Cerebellar cortex (tissue), 1 donor: Measurements from ENCODE around the gene ZNF24.

Source experiments
- DNase-seq: peaks from one replicate; pipeline ENCODE4 v3.0.0-alpha.2; 2015; ENCODE audit warnings: low spot score

ZNF24 gene

DNA sequence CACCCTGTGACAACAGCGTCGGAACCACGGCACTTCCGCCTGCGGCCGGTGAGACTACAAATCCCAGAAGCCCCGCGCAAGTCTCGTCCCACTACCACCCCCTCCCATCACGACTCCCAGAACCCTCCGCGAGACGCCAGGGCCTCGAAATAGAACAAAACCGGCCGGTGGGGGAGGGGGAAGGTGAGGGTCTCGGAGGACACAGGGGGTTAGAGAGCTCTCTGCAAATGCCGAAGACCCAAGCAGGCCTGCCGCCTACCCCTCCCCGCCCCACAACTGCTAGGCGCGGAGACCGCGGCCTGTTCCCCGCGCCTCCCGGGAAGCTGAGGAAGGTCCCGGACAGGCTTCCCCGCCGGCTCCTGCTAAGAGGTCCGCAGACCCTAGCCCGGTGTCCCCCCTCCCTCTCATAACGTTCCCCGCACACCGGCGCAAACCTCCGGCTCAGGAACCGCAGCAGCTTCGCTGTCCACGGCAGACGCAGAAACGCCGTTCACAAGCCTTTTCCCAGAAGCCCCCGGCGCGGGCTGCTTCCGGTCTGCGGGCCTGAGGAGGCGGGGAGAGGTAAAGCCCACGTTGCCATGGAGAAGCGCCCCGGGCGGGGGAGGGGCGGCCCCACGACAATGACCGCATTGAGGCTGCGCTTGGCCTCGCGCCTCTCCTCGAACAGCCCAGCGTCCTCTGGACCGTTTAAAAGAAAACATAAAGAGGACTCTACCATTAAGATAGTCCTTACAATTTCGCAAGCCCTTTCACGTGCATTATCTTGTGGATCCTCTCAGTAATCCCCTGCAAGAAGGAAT lies at the start of gene ZNF24:
TSS of gene ZNF24 (minus strand) at position 485 of the 800 bp plus-strand sequence. CDS start 3,770 bp downstream, outside the sequence.
- peak; percentile 96 for DNase-seq

DNA sequence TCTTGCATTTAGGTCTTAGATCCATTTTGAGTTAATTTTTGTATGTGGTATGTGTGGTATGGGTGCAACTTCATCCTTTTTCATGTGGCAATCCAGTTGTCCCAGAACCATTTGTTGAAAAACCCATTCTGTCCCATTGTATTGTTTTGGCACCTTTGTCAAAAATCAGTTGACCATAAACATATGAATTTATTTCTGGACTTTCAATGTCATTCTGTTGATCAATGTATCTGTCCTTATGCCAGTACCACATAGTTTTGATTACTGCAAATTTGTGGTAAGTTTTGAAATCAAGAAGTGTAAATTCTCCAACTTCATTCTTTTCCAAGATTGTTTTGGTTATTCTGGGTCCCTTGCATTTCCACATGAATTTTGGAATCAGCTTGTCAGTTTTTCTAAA lies 49.5 kb upstream of the ZNF24 start:
- no peak for DNase-seq

DNA sequence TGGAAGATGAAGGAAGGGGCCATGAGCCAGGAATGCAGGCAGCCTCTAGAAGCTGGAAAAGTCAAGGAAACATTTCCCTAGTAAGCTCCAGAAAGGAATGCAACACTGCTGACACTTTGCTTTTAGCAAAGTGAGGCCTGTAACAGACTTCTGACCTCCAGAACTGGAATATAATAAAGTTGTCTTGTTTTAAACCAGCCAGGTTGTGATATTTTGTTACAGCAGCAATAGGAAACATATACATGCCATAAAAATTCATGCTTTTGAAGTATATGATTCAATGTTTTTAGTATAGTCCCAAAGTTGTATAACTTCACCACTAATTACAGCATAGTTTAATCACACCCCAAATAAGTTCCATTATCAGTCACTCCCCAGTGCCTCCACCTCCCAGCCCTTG lies 48.2 kb upstream of the ZNF24 start:
- no peak for DNase-seq

DNA sequence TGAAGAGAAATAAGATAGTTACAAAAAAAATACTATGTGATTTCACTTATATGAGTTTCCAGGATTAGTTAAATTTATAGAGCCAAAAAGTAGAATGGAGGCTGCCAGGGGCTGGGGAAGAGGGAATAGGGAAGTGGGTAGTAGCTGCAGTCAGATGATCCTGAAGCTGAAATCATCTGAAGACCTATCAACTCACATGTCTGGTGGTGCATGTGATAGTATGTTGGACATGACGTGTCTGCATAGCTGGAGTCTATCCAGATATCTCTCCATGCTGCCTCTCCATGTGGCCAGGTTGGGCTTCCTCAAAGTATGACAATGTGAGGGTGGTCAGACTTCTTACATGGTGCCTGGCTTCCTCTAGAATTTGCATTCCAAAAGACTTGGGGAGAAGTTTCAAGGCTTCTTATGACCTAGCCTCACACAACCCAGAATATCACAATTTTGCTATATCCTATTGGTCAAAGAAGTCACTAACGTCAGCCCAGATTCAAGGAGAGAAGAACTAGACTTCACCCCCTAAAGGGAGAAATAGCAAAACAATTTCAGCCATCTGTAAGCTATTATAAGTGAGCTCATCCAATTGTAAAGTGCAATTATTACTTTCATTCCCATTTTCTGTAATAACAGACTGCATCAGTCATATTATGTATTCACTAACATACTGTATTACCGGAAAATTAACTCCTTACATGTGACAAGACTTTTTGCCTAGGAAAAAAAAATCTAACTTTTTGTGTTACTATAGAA lies 46.9 kb upstream of the ZNF24 start:
- no peak for DNase-seq

DNA sequence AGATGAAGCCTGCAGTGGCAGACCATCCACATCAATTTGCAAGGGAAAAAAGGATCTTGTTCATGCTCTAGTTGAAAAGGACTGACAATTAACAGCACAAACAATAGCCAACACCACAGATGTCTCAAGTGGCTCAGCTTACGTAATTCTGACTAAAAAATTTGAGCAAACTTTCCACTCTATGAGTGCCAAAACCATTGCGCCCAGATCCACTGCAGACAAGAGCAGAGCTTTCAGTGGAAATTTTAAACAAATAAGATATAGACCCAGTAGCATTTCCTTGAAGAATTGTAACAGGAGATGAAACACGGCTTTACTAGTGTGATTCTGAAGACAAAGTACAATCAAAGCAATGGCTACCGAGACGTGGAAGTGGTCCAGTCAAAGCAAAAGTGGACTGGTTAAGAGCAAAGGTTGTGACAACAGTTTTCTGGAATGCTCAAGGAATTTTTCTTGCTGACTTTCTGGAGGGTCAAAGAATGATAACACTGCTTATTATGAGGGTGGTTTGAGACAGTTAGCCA lies 44.9 kb upstream of the ZNF24 start:
- DNase-seq: no peak

DNA sequence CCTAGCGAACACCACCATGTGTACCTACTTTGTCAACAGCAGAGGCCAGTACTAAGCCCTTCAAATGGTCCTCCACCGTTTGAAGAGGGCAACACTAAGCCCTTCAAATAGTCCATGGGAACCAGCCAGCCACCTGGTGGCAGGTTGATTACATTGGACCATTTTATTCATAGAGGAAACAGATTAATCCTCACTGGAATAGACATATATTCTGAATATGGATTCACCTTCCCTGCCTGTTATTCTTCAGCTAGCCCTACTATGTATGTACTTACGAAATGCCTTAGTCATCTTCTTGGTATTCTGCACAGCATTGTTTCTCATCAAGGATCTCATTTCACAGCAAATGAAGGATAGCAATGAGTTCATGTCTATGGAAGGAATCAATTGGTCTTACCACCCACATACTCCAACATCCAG lies 42.9 kb upstream of the ZNF24 start:
- DNase-seq: peak; percentile 18

DNA sequence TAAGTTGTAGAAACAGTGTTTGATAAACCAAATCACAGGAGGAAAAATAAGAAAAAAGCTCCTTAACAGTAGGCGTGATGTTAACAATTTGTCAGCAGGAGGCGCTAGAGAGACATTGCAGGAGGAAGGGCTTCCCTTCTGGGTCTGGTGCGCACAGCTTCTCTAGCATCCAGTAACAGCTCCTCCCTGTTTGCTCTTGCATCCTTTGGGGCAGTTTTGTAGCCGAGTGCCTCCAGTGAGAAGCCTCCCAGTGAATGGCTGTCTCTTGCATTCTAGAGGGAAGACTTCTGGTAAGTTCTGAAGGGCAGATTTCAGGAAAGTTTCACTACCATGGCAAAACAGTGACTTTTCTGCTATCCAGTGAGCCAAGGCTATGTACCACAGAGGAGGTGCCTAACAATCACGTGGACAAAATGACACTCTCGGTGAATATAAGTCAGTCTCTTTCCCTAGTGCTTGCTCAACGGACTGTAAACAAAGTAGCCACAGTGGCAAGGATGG lies 42.4 kb upstream of the ZNF24 start:
- DNase-seq: peak; percentile 75

DNA sequence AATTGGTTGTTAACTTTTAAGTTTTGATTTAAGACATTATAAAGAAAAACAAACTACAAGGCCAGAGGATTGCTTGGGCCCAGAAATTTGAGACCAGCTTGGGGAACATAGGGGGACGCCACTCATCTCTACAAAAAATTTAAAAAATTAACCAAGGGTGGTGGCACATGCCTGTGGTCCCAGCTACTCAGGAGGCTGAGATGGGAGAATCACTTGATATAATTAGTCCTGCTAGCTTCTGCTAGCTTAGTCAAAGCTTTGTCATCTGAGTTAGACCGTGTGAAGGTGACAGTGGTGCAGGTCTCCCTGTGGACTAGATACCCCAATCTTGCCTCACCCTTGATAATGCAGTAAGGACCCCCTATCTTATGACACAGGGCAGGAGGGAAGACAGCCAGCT lies 38.9 kb upstream of the ZNF24 start:
- no peak for DNase-seq

DNA sequence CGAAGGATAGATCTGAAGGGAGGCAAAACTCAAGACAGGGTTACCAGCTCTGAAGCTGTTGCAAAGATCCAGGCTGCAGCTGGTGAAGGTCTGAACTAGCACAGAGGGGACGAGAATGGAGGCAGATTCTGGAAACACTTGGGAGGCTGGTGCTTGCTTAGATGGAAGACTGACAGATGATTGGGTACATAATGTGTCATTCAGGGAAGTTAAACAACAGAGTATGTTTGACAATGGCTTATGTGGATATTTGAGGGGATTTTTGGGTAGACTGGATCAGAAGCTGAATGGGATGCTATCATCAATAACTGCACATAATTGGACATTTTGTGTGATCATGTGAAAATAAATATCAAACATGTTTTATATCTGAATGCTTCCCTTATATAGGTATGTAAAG lies 35.2 kb upstream of the ZNF24 start:
- no peak for DNase-seq

DNA sequence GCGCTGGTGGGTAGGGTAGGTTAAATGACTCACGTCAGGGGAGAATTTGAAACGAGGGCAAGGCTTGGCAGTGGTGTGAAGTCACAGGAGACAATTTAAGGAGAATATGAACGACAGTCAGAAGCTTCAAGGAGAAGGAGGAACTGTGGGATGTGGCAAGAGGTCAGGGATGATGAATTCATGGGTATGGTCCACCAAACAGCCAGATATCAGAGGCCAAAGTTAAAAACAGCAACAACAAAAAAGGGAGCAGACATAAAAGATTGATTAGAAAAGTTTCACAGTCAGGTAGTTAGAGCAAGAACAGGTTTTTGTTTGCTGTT lies 34.3 kb upstream of the ZNF24 start:
- no peak for DNase-seq

DNA sequence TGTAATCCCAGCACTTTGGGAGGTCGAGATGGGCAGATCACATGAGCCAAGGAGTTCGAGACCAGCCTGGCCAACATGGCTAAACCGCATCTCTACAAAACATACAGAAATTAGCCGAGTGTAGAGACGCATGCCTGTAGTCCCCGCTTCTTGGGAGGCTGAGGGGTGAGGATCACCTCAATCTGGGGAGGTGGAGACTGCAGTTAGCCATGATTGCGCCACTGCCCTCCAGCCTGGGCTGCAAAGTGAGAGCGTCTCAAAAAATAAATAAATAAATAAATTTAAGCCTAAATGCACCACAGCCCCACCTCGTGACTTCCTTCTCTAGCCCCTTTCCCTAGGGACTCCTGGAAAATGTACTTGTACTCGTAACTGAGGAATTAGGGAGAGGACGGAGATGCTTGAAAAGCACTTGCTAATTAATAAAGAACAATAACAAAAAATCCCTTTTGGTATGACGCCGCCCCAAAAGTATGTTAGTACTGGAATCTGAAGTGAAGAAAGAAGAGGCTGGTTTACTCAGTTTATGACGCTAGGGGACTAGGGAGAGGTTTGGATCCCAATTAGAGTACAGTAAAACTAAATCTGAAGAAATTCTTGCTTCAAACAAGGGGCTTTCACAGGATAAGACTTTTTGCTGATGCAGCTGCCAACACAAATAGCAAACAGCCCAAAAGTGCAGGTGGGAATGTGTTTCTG lies 33.8 kb upstream of the ZNF24 start:
- DNase-seq: no peak

DNA sequence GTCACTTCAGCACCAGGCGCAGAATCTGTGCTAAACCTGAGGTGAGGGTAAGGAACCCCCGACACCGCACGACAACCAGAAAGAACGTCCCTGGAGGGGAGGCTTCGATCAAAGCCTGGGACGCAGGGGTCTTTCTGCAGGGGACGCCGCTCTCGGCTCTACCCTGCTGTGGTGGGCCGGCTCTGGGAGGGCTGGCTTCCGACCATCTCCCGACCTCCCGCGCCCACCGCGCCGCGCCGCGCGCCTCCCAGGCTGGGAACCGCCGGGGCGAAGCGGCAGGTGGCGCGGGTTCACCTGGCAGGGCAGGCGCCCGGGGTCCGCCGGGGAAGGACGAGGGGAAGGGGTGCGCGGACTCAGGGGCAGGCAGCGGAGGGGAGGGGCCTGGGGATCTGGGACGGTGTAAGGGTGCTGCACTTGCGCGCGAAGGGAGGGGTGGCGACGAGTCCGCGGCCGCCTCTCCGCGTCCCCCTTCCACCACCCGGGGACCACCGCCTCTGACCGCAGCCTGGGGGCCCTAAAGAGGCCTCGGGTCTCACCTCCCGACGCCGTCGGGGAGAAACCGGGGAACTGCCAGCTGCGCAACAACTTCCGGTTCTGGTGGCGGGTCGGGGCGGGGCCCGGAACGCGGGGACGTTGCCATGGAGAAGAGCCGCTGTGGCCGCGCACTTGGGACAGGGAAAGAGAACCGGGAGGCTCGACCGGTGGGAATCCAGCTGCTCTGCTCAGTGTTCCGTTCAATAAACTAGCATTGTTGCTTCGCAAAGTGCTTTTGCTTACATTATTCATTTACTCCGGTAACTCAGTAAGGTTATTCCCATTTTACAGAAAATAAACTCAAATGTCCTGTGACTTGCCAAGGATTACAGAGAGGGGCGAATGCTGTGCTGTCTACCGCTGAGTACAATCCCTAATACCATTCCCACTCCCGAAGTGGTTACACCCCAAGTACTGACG lies 32.8 kb upstream of the ZNF24 start, which contains the start of gene ZNF396:
TSS of gene ZNF396 (minus strand) at position 596 of the 954 bp plus-strand sequence. CDS start 3,045 bp downstream, outside the sequence.
- no peak for DNase-seq

DNA sequence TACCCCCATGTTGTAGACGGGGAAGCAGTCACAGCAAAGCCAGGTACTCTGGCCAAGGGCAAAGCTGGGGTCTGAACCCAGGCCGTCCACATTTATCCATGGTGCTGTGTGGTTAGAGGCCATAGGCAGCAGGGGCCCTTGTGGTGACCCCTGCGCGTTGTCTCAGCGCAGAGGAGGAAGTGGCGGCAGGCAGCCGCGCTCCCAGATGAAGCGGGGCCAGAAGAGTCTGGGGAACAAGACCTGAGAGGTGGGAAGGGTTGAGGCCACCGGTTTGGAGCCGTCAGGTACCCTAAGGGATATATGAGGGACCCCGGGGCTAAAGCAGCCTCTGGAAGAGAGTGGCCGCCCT lies 32.1 kb upstream of the ZNF24 start:
- no peak for DNase-seq

DNA sequence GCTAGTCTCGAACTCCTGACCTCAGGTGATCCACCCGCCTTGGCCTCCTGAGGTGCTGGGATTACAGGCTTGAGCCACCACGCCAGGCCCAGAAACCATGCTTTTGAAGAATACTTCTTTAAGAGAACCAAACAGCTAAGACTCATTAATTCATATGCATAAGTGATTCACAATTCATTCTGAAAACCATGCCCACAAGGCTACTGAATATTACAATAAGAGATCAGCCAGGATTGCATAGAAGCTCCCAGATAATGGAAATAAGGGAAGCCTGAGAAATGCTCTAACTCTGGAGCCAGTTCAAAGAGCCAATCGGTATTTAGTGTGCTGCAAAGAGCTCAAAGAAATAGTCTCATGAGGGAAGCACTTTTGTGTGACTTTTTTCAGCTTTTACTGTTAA lies 30.5 kb upstream of the ZNF24 start:
- DNase-seq: no peak

DNA sequence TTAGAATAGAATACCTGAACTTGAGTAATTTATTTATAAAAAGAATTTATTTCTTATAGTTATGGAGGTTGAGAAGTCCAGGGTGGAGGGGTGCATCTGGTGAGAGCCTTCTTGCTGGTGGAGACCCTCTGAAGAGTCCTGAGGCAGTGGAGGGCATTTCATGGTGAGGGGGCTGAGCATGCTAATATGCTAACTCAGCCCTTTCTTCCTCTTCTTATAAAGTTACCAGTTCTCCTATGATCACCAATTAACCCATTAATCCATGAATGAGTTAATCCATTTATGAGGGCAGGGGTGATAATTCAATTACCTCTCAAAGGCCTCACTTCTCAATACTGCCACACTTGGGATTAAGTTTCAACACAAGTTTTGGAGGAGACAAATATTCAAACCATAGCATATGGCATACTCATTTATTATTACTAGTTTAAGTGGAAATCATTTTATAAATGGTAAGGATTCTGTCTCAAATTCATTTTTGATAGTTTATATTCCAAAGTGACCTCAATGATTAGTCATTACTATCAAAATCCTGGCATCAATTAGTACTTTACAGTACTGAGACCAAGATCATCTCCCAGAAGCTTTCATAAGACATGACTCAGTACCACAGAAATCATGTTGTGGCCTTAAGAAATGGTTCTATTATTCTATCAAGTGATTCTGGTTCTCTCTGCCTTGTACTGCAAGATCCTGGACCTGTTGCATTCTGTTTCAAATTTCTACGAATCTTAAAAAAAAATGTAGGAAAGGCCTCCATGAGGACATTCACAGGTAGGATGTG lies 27.4 kb upstream of the ZNF24 start:
- DNase-seq: no peak

DNA sequence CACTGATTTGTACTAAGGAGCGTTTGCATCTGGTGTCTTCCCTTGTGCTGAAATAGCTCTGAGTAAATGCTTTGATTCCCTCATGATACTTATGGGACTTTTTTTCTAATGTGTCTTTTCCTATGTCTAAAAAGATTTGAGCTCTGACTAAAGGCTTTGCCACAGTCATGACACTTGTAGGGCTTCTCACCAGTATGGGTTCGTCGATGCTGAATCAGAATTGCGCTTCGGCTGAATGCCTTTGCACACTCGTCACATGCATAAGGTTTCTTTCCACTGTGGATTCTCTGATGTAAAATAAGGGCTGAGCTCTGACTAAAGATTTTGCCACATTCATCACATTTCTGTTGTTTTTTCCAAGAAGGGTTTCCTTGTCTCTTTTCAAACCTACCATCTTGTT lies 24.9 kb upstream of the ZNF24 start:
- no peak for DNase-seq

DNA sequence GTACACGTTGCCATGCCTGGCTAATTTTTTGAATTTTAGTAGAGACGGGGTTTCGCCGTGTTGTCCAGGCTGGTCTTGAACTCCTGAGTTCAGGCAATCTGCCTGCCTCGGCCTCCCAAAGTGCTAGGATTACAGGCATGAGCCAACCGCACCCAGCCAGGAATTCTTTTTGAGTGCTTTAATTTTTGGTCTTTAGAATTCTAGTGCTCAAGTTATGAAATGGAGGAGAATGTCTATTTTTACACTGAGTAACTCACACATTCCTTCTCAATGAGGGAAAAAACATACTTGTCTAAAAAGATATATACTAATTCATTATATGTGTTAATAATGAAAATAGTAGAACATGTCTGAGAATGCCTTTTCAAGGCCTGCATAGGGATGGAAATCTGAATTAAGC lies 24.4 kb upstream of the ZNF24 start:
- DNase-seq: no peak

DNA sequence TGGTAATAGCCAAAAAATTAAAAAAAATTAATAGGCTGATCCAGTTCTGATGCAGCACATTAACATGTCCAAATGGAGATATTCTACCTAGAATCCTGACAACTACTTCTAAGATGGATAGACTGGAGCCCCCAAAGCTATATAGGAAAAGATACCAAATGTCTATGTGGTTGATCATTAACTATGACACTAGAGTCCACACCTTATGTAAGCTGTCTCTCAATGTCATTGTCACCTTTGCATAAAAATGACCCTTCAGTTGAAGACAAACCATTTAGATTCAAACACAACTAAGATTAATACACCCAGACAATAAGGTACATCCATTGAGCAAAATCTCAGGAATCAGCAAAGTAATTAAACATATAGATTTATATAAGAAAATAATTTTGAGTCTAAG lies 18.3 kb upstream of the ZNF24 start:
- no peak for DNase-seq

DNA sequence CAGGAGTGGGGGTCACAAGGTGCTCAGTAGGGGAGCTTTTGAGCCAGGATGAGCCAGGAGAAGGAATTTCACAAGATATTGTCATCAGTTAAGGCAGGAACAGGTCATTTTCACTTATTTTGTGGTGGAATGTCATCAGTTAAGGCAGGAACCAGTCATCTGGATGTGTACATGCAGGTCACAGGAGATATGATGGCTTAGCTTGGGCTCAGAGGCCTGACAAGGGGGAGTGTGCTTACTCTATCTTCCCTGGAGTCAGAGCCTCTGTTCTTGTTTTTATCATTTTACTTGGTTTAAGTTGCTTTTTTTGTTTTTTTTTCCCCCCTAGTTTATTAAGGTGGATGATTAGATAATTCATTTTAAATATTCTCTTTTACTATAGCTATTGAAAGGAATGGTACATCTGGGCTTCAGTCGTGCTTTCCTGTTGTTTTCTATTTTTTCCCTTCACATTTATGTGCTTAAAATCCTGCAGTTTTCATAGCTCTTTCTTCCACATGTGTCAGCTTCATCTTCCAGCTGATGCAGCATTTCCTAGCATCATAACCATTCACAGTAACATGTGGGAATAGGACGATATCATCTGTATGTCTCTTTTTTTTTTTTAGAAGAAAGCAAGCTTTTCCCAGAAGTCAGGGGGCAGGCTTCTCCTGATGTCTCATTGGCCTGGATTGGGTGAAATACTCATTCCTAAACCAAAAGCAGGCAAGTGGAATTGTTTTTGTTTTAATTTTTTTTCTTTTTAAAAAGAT lies 17.5 kb upstream of the ZNF24 start:
- no peak for DNase-seq

DNA sequence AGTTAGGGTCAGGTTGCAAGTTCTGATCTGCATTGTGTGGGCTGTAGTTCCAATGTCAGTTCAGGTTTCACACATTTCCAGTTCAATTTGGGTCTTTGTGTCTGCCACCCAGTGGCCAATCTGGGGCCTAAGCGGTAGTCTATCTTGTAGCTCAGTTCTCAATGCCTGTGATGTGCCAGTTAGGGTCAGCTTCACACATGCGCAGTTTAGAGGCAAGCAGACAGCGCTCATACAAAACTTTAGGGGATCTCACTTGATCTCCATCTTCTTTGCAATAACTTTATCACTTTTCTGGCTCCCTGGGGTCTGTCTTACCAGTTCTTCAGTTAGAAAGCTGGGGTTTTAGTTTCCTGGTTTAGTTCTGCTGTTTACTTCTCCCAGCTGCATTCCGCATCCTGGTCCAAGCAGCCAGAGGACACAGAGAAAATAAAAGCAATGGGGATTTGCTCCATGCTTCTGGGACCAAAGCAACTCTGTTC lies 11.0 kb upstream of the ZNF24 start:
- DNase-seq: peak; percentile 89
